B cell (primary cell): Measurements from ENCODE around the gene ETFB. TPM values are rescaled to one million over a fixed set of nuclear protein-coding genes. Genes with fewer than 3 reads are reported as not detected.
A peak's percentile ranks its signal among the peaks of the same experiment; 100 is the strongest.

Experiments used
- ATAC-seq: fragments of 200-7000 bp; cut with Tn5 transposase; one replicate; pipeline ENCODE4 v1.10.0; 2021; ENCODE audit warnings: low read depth, mild to moderate bottlenecking, moderate number of reproducible peaks, moderate library complexity
- CTCF ChIA-PET: fragments of 350-600 bp; sonication (Branson Sonifier 250); formaldehyde crosslinking; loops from one replicate; lab custom pipeline; 2021; ENCODE audit warnings: antibody characterized with exemption, inconsistent platforms; lab: Charles Lee
- POLR2A ChIA-PET: fragments of 350-600 bp; sonication (Branson Sonifier 250); formaldehyde crosslinking; loops from one replicate; lab custom pipeline; 2021; ENCODE audit warnings: antibody characterized with exemption; lab: Charles Lee
- DNase-seq: peaks from one replicate; pipeline ENCODE4 v3.0.0; 2013
- H2AFZ ChIP-seq: 2 replicates; pipeline ENCODE4 v1.6.1; 2012; ENCODE audit warnings: mild to moderate bottlenecking, low read depth, low read length; ENCODE audit not compliant: insufficient read depth, poor library complexity, severe bottlenecking
- H3K27ac ChIP-seq, 2 donors: 1 replicate in 1 of 2; 2 replicates in 1 of 2; pipeline ENCODE4 v1.5.1; 2012 to 2013; ENCODE audit warnings: low read length in 2 of 2, mild to moderate bottlenecking in 2 of 2, moderate library complexity in 1 of 2
- H3K27me3 ChIP-seq, 4 experiments: fragments of 200-600 bp in 1 of 4; sonication (generic) in 1 of 4; replicated peaks in 1 of 4; 1 replicate in 2 of 4; 2 replicates in 2 of 4; pipeline versions ENCODE4 v1.6.1 to v1.7.0; 2013 to 2016; ENCODE audit warnings: low read length in 3 of 4, mild to moderate bottlenecking in 2 of 4, mixed read lengths in 1 of 4, moderate library complexity in 1 of 4; ENCODE audit not compliant: insufficient read depth in 4 of 4, control insufficient read depth in 3 of 4; ENCODE audit errors: control extremely low read depth in 1 of 4
- H3K36me3 ChIP-seq, 2 experiments: replicated peaks in 1 of 2; 1 replicate in 1 of 2; 2 replicates in 1 of 2; pipeline versions ENCODE4 v1.6.1 to v1.7.1; 2013; ENCODE audit warnings: low read length in 1 of 2; ENCODE audit not compliant: insufficient read depth in 2 of 2, control insufficient read depth in 1 of 2; ENCODE audit errors: control extremely low read depth in 1 of 2, extremely low read depth in 1 of 2
- H3K4me1 ChIP-seq, 2 donors: fragments of 200-600 bp in 1 of 2; sonication (generic) in 1 of 2; 1 replicate in 1 of 2; 2 replicates in 1 of 2; pipeline versions ENCODE4 v1.5.1 to v1.6.1; 2013 to 2017; ENCODE audit warnings: low read length in 2 of 2; ENCODE audit not compliant: control insufficient read depth in 2 of 2, insufficient read depth in 2 of 2
- H3K4me2 ChIP-seq: replicated peaks from 2 replicates; pipeline ENCODE3; 2012; ENCODE audit warnings: mild to moderate bottlenecking, low read depth, low read length; ENCODE audit not compliant: poor library complexity, severe bottlenecking
- H3K4me3 ChIP-seq, 5 experiments: fragments of 200-600 bp in 1 of 5; sonication (generic) in 1 of 5; 1 replicate in 3 of 5; 2 replicates in 2 of 5; pipeline versions ENCODE4 v1.5.1 to v1.7.0; 2011 to 2016; ENCODE audit warnings: low read length in 4 of 5, mild to moderate bottlenecking in 4 of 5, low read depth in 2 of 5, control low read depth in 1 of 5, moderate library complexity in 1 of 5; ENCODE audit not compliant: insufficient read depth in 1 of 5; ENCODE audit errors: control extremely low read depth in 1 of 5, extremely low read depth in 1 of 5
- H3K79me2 ChIP-seq: fragments of 200-600 bp; sonication (generic); one replicate; pipeline ENCODE4 v1.6.0; 2016; ENCODE audit warnings: low read length; ENCODE audit not compliant: control insufficient read depth, insufficient read depth
- H3K9ac ChIP-seq: fragments of 200-600 bp; sonication (generic); 2 replicates; pipeline ENCODE4 v1.6.1; 2017; ENCODE audit warnings: mild to moderate bottlenecking, low read length, moderate library complexity
- H3K9me3 ChIP-seq, 3 donors: one replicate each; pipeline versions ENCODE4 v1.6.1 to v1.7.1; 2013; ENCODE audit warnings: low read length in 2 of 3; ENCODE audit not compliant: control insufficient read depth in 2 of 3, insufficient read depth in 1 of 3; ENCODE audit errors: control extremely low read depth in 1 of 3
- H4K20me1 ChIP-seq: 2 replicates; pipeline ENCODE4 v1.6.0; 2012; ENCODE audit warnings: mild to moderate bottlenecking, low read length; ENCODE audit not compliant: insufficient read depth, control insufficient read depth, poor library complexity, severe bottlenecking
- H3K27ac Mint-ChIP-seq: one replicate; pipeline ENCODE4 v1.8.0; 2021; ENCODE audit warnings: mixed read lengths
- H3K27me3 Mint-ChIP-seq: one replicate; pipeline ENCODE4 v1.8.0; 2021; ENCODE audit warnings: mixed read lengths
- H3K4me1 Mint-ChIP-seq: one replicate; pipeline ENCODE4 v1.8.0; 2021; ENCODE audit warnings: mixed read lengths
- H3K4me3 Mint-ChIP-seq: one replicate; pipeline ENCODE4 v1.8.0; 2021; ENCODE audit warnings: mixed read lengths
- H3K9me3 Mint-ChIP-seq: one replicate; pipeline ENCODE4 v1.8.0; 2022; ENCODE audit warnings: mixed read lengths; ENCODE audit not compliant: insufficient read depth
- CTCF ChIP-seq: fragments of 200-600 bp; IDR thresholded peaks from one replicate; pipeline ENCODE4 v1.8.0; 2022; ENCODE audit warnings: antibody characterized with exemption, mild to moderate bottlenecking
- EZH2 ChIP-seq: IDR thresholded peaks from 2 replicates; pipeline ENCODE4 v1.6.1; 2012; ENCODE audit warnings: borderline replicate concordance, low read depth, mild to moderate bottlenecking, moderate library complexity, low read length; ENCODE audit not compliant: insufficient read depth, poor library complexity, severe bottlenecking
- WGBS: methylation state at CpG from one replicate; pipeline ENCODE4 v1.1.5; 2013; ENCODE audit warnings: missing lambda C conversion rate; ENCODE audit not compliant: insufficient coverage; 5-methylcytosine and 5-hydroxymethylcytosine counted together
- intact Hi-C: fragments of 100-400 bp; cut with micrococcal nuclease; formaldehyde crosslinking; loops from one replicate; pipeline ENCODE4 v1.10.0; 2022
- polyA plus RNA-seq: library from polyadenylated mRNA; depleted of rRNA; stranded (reverse); fragments of >200 nt; gene quantifications from 2 replicates; pipeline ENCODE4 v1.2.3, GENCODE V29; 2012
- total RNA-seq, 2 donors: library from RNA; stranded (reverse); fragments of 120-200 nt in 1 of 2; gene quantifications; 1 replicate in 1 of 2; 2 replicates in 1 of 2; pipeline versions ENCODE4 v1.2.3 to v1.2.4, GENCODE V29; 2013 to 2022

Gene ETFB
- total and polyA plus RNA-seq, 2 donors (not counting 1 experiment from before 2014, with no cell fraction given): 33.3 to 76.5 TPM

GRCh38 chr19:51346742-51347141, 19.4 kb downstream of the ETFB start:
- no peak for DNase-seq
- ATAC-seq: no peak
- POLR2A ChIA-PET: no interaction called here
- H3K9me3 ChIP-seq: no peaks in the 10 kb centered on the region
- CTCF ChIA-PET: interaction anchor here (1.2 kb wide), 1 partner anchor 126 kb away, joined by 3 read pairs; no protein-coding TSS in a partner anchor
- H3K4me3 Mint-ChIP-seq: no peak overlapping the region
- H3K27me3 ChIP-seq: no peaks in the 10 kb centered on the region
- intact Hi-C loops: no loop called here
- peaks cover 34 to 45% of the 10 kb centered on the region in 2 donors for H3K4me1 ChIP-seq
- H3K9me3 Mint-ChIP-seq: no peaks in the 10 kb centered on the region
- no peaks in the 10 kb centered on the region for H3K79me2 ChIP-seq
- peaks cover 0 to 35% of the 10 kb centered on the region in 2 experiments for H3K36me3 ChIP-seq
- H3K4me1 Mint-ChIP-seq: peaks cover 35% of the 10 kb centered on the region
- WGBS: 91% methylated on average over 13 of the region's 17 CpGs
- no peaks in the 10 kb centered on the region for H4K20me1 ChIP-seq
- TF ChIP-seq CTCF (no peak), EZH2 (no peak)
- no peak overlapping the region for H3K27ac Mint-ChIP-seq
- no peak overlapping the region for H3K4me2 ChIP-seq
- H3K9ac ChIP-seq: no peak overlapping the region
- no peak overlapping the region for H3K27ac ChIP-seq
- no peaks in the 10 kb centered on the region for H3K27me3 Mint-ChIP-seq
- no peak overlapping the region for H2AFZ ChIP-seq
- no peak overlapping the region for H3K4me3 ChIP-seq

GRCh38 chr19:51345076-51345620, 21.0 kb downstream of the ETFB start:
- ChIA-PET POLR2A (no interaction called here), CTCF (interaction anchor here (6.7 kb wide), 1 partner anchor 314 kb away, joined by 52 read pairs; no protein-coding TSS in a partner anchor)
- no peaks in the 10 kb centered on the region for H3K79me2 ChIP-seq
- H3K27me3 Mint-ChIP-seq: no peaks in the 10 kb centered on the region
- no peak for TF ChIP-seq EZH2
- no peak for TF ChIP-seq CTCF
- no peaks in the 10 kb centered on the region for H3K9me3 Mint-ChIP-seq
- peaks cover 34 to 55% of the 10 kb centered on the region in 2 donors for H3K4me1 ChIP-seq
- no peaks in the 10 kb centered on the region for H3K9me3 ChIP-seq
- H3K4me1 Mint-ChIP-seq: peaks cover 44% of the 10 kb centered on the region
- ATAC-seq (no peak), DNase-seq (no peak)
- no peaks in the 10 kb centered on the region for H4K20me1 ChIP-seq
- H3K27me3 ChIP-seq: no peaks in the 10 kb centered on the region
- peak overlapping the region; percentile 9 for H2AFZ ChIP-seq
- H3K9ac ChIP-seq: peak overlapping the region; percentile 41
- H3K36me3 ChIP-seq: peaks cover 0 to 22% of the 10 kb centered on the region in 2 experiments
- intact Hi-C loops: no loop called here
- WGBS: 96% methylated on average over 9 of the region's 9 CpGs
- peak overlapping the region; percentile 68 for H3K4me3 Mint-ChIP-seq
- H3K4me2 ChIP-seq: peak overlapping the region; percentile 65
- H3K27ac ChIP-seq: peak overlapping the region; percentile 82 to 90
- peak overlapping the region in 1 of 5 experiments; percentile 19 for H3K4me3 ChIP-seq
- H3K27ac Mint-ChIP-seq: peak overlapping the region; percentile 95
